K562 (cell line): ENCODE data around the gene KCNS1. TPM values are rescaled to one million over a fixed set of nuclear protein-coding genes. Genes with fewer than 3 reads are reported as not detected.

Source experiments
- ATAC-seq: fragments of 200-7000 bp; cut with Tn5 transposase; 3 replicates; pipeline ENCODE4 v1.9.1; 2020; ENCODE audit warnings: moderate library complexity
- BruUV-seq: library from RNA; stranded (reverse); fragments of 400-500 nt; replicated peaks from 2 replicates; lab custom pipeline; 2021; lab: Mats Ljungman, UMichigan
- CTCF ChIA-PET: fragments of 300-600 bp; formaldehyde crosslinking; extraction: SDS; loops from one replicate; lab custom pipeline; 2021; ENCODE audit warnings: low intra/inter-chr PET ratio; lab: Yijun Ruan, JAX
- POLR2A ChIA-PET: fragments of 300-600, 350-650 bp; sonication (Branson Sonifier 250); formaldehyde crosslinking; extraction: SDS; loops from one replicate; lab custom pipeline; 2021; ENCODE audit warnings: antibody characterized with exemption, inconsistent platforms; lab: Yijun Ruan, JAX
- DNase-seq, 4 experiments: peaks; one replicate each; pipeline versions ENCODE4 v3.0.0 to v3.0.0-alpha.2; 2011 to 2018; ENCODE audit warnings: low spot score in 3 of 4, mixed read lengths in 3 of 4; ENCODE audit errors: extremely low read depth in 1 of 4
- FAIRE-seq: peaks from 2 replicates; lab custom pipeline; 2011; peaks lifted over from hg19 to GRCh38; lab: Jason Lieb, UNC
- H2AFZ ChIP-seq: 2 replicates; pipeline ENCODE4 v1.6.0; 2011; ENCODE audit warnings: low read depth, low read length, control low read depth, inconsistent platforms
- H3K27ac ChIP-seq: fragments of 200-600 bp; 3 replicates; pipeline ENCODE4 v1.8.0; 2011; ENCODE audit warnings: low read depth, mild to moderate bottlenecking, control low read depth, inconsistent platforms, low read length, moderate library complexity, mixed read lengths; ENCODE audit errors: extremely low read depth
- H3K27me3 ChIP-seq, 2 experiments: fragments of 300-600 bp in 1 of 2; 2 replicates in 1 of 2; 3 replicates in 1 of 2; pipeline versions ENCODE4 v1.6.0 to v1.8.0; 2011; ENCODE audit warnings: inconsistent platforms in 2 of 2, low read length in 2 of 2, mild to moderate bottlenecking in 1 of 2, mixed read lengths in 1 of 2, moderate library complexity in 1 of 2; ENCODE audit not compliant: control insufficient read depth in 2 of 2, insufficient read depth in 2 of 2
- H3K36me3 ChIP-seq: fragments of 300-600 bp; 3 replicates; pipeline ENCODE4 v1.8.0; 2011; ENCODE audit warnings: mild to moderate bottlenecking, low read length, inconsistent platforms; ENCODE audit not compliant: control insufficient read depth, insufficient read depth
- H3K4me1 ChIP-seq, 2 experiments: fragments of 200-600 bp in 1 of 2; replicated peaks in 1 of 2; 2 replicates in 1 of 2; 3 replicates in 1 of 2; pipeline versions ENCODE4 v1.5.1 to v1.8.0; 2011; ENCODE audit warnings: inconsistent platforms in 2 of 2, low read length in 2 of 2, mild to moderate bottlenecking in 1 of 2, mixed read lengths in 1 of 2, moderate library complexity in 1 of 2; ENCODE audit not compliant: control insufficient read depth in 2 of 2, insufficient read depth in 2 of 2
- H3K4me2 ChIP-seq: 2 replicates; pipeline ENCODE4 v1.6.1; 2011; ENCODE audit warnings: low read length, control low read depth, inconsistent platforms, mixed read lengths; ENCODE audit not compliant: insufficient read depth
- H3K4me3 ChIP-seq: fragments of 200-600 bp; sonication (generic), shearing (Covaris generic); 2 replicates; pipeline ENCODE4 v1.5.1; 2016; ENCODE audit warnings: control low read depth, inconsistent platforms
- H3K79me2 ChIP-seq: fragments of 200-600 bp; 3 replicates; pipeline ENCODE4 v1.8.0; 2011; ENCODE audit warnings: low read length, inconsistent platforms; ENCODE audit not compliant: control insufficient read depth, insufficient read depth
- H3K9ac ChIP-seq, 2 experiments: 2 replicates each; pipeline versions ENCODE4 v1.6.0 to v1.6.1; 2011; ENCODE audit warnings: low read depth in 2 of 2, low read length in 2 of 2, control low read depth in 1 of 2, inconsistent platforms in 1 of 2, mild to moderate bottlenecking in 1 of 2, mixed read lengths in 1 of 2; ENCODE audit not compliant: insufficient read depth in 1 of 2
- H3K9me1 ChIP-seq: one replicate; pipeline ENCODE4 v1.6.0; 2011; ENCODE audit warnings: inconsistent platforms, mild to moderate bottlenecking, low read length, moderate library complexity; ENCODE audit not compliant: control insufficient read depth, insufficient read depth
- H3K9me3 ChIP-seq: replicated peaks from 2 replicates; pipeline ENCODE4 v1.5.1; 2011; ENCODE audit warnings: low read depth, low read length, inconsistent platforms; ENCODE audit not compliant: control insufficient read depth, insufficient read depth
- H4K20me1 ChIP-seq: replicated peaks from 2 replicates; pipeline ENCODE4 v1.6.1; 2011; ENCODE audit warnings: low read length, inconsistent platforms, mixed read lengths; ENCODE audit not compliant: control insufficient read depth, insufficient read depth
- BMI1 ChIP-seq: fragments of 150-350 bp; IDR thresholded peaks from 2 replicates; pipeline ENCODE4 v1.6.1; 2014; ENCODE audit warnings: low read length
- ETS2 ChIP-seq: IDR thresholded peaks from 2 replicates; pipeline ENCODE4 v1.6.1; 2016; ENCODE audit warnings: borderline replicate concordance, missing genetic modification characterization, mild to moderate bottlenecking, moderate library complexity, missing compliant biosample characterization; ENCODE audit not compliant: poor library complexity, severe bottlenecking
- HBP1 ChIP-seq: fragments of 450-650 bp; formaldehyde crosslinking; IDR thresholded peaks from 2 replicates; pipeline ENCODE4 v1.4.0; 2022; ENCODE audit warnings: missing genetic modification characterization
- SNIP1 ChIP-seq: fragments of 450-650 bp; IDR thresholded peaks from 2 replicates; pipeline ENCODE4 v1.7.1; 2017; ENCODE audit warnings: low read depth, mild to moderate bottlenecking
- STAT5B ChIP-seq: fragments of 250-450 bp; sonication (Bioruptor Pico); IDR thresholded peaks from 2 replicates; pipeline ENCODE4 v1.8.0; 2021; ENCODE audit warnings: mild to moderate bottlenecking, inconsistent platforms
- TAL1 ChIP-seq: fragments of 450-650 bp; IDR thresholded peaks from 2 replicates; pipeline ENCODE4 v1.6.1; 2016; ENCODE audit warnings: mild to moderate bottlenecking
- ZBTB40 ChIP-seq, 2 experiments: fragments of 450-650 bp in 1 of 2; sonication (generic) in 1 of 2; formaldehyde crosslinking in 1 of 2; IDR thresholded peaks; 2 replicates each; pipeline versions ENCODE4 v1.7.1 to v1.9.0; 2016 to 2022; ENCODE audit warnings: inconsistent platforms in 1 of 2, mild to moderate bottlenecking in 1 of 2, missing genetic modification reagents in 1 of 2
- ZNF24 ChIP-seq: fragments of 450-650 bp; IDR thresholded peaks from 2 replicates; pipeline ENCODE4 v1.6.1; 2016
- ZNF311 ChIP-seq: fragments of 250-450 bp; sonication (Bioruptor Pico); IDR thresholded peaks from 2 replicates; pipeline ENCODE4 v1.4.0; 2020; ENCODE audit warnings: mild to moderate bottlenecking, moderate library complexity
- ZNF449 ChIP-seq: fragments of 250-450 bp; sonication (Bioruptor Pico); IDR thresholded peaks from 2 replicates; pipeline ENCODE4 v1.8.0; 2022; ENCODE audit warnings: moderate library complexity, mild to moderate bottlenecking, inconsistent platforms
- WGBS: fragments of 100-300 bp; shearing (Covaris generic); methylation state at CpG from one replicate; pipeline ENCODE4 v1.1.6; 2016; ENCODE audit warnings: low coverage, mixed read lengths; ENCODE audit not compliant: insufficient coverage; ENCODE audit errors: missing lambda C conversion rate; 5-methylcytosine and 5-hydroxymethylcytosine counted together
- in situ Hi-C: fragments of 300-500 bp; cut with MboI; formaldehyde crosslinking; loops from 4 replicates; pipeline ENCODE4 v1.15.0; 2018; ENCODE audit warnings: inconsistent platforms, mixed read lengths
- intact Hi-C: fragments of 100-400 bp; cut with micrococcal nuclease; formaldehyde crosslinking; loops from 2 replicates; pipeline ENCODE4 v1.14.2; 2022
- polyA plus RNA-seq, 8 experiments: library from polyadenylated mRNA; depleted of rRNA in 4 of 8; stranded (reverse) in 5 of 8; unstranded in 3 of 8; fragments of >200 nt; fragmentation: Nextera tagmentation in 2 of 8; fragmentation: Illumina TruSeq in 1 of 8; extraction: Ambion mirVana in 2 of 8; extraction: Trizol in 1 of 8; gene quantifications; 2 replicates each; pipeline versions ENCODE4 v1.2.1 to v1.2.3, GENCODE V29; 2011 to 2014; ENCODE audit warnings: inconsistent platforms in 1 of 8, missing spikeins in 1 of 8
- total RNA-seq, 7 experiments: library from RNA; depleted of rRNA in 6 of 7; stranded (reverse); fragments of >200 nt in 6 of 7; fragmentation: Illumina TruSeq in 2 of 7; extraction: Trizol in 2 of 7; gene quantifications; 2 replicates each; pipeline versions ENCODE4 v1.2.1 to v1.2.3, GENCODE V29; 2011 to 2021; ENCODE audit warnings: low replicate concordance in 1 of 7

The KCNS1 gene
- total and polyA plus RNA-seq, 9 of the 15 experiments (the other 6 are each of a cell fraction or from before 2014, with no cell fraction given), result not detected

GRCh38 chr20:45061244-45061643, 39.7 kb downstream of the KCNS1 start:
- Histone ChIP-seq H3K27ac (no peak overlapping the region), H3K9ac (no peak overlapping the region), H4K20me1 (no peaks in the 10 kb centered on the region), H3K9me1 (no peaks in the 10 kb centered on the region), H3K36me3 (peaks cover 25% of the 10 kb centered on the region), H3K9me3 (no peaks in the 10 kb centered on the region), H3K4me2 (no peak overlapping the region), H2AFZ (no peak overlapping the region), H3K4me1 (no peaks in the 10 kb centered on the region), H3K79me2 (no peaks in the 10 kb centered on the region; the same call in 2 of the 3 replicates), H3K27me3 (no peaks in the 10 kb centered on the region), H3K4me3 (no peak overlapping the region)
- FAIRE-seq (no peak), DNase-seq (no peak), ATAC-seq (no peak)
- ChIA-PET POLR2A (interaction anchor here (1.1 to 2.0 kb wide), 3 partner anchors 10 to 12 kb away, joined by 4 to 5 read pairs (median 4); no protein-coding TSS in a partner anchor), CTCF (no interaction called here)
- 73% methylated on average over 4 of the region's 4 CpGs for WGBS
- TF ChIP-seq TAL1, result no peak
- no peak for TF ChIP-seq ZNF24
- no peak for TF ChIP-seq STAT5B (CRISPR knock-in tag)
- no peak for TF ChIP-seq BMI1
- no peak for TF ChIP-seq ZNF311 (CRISPR knock-in tag)
- no peak for TF ChIP-seq ETS2
- no peak for TF ChIP-seq ZNF449 (CRISPR knock-in tag)
- TF ChIP-seq HBP1 (CRISPR knock-in tag), result no peak
- TF ChIP-seq SNIP1, result no peak
- TF ChIP-seq ZBTB40 (IDR thresholded peaks at IDR 0.05), result no peak
- TF ChIP-seq ZBTB40 (CRISPR knock-in tag; IDR thresholded peaks at IDR 0.05), result no peak
- no TSS peak for BruUV-seq
- in situ Hi-C loops (no loop called here), intact Hi-C loops (no loop called here)
